H1 (cell line): Measurements from ENCODE around the gene ZNF687. TPM values are rescaled to one million over a fixed set of nuclear protein-coding genes. Genes with fewer than 3 reads are reported as not detected.

Source experiments
- CTCF ChIA-PET: fragments of 300-600 bp; sonication (Branson Sonifier 250); formaldehyde crosslinking; loops from one replicate; lab custom pipeline; 2021; ENCODE audit not compliant: partially characterized antibody; lab: Charles Lee
- POLR2A ChIA-PET: fragments of 300-600 bp; sonication (Branson Sonifier 250); formaldehyde crosslinking; loops from one replicate; lab custom pipeline; 2021; ENCODE audit warnings: inconsistent platforms; ENCODE audit not compliant: partially characterized antibody; lab: Charles Lee
- DNase-seq, 2 experiments: peaks; one replicate each; pipeline versions ENCODE4 v3.0.0 to v3.0.0-alpha.2; 2010 to 2022; ENCODE audit warnings: low spot score in 2 of 2, low read depth in 1 of 2, mixed read lengths in 1 of 2
- FAIRE-seq: peaks from 2 replicates; lab custom pipeline; 2011; peaks lifted over from hg19 to GRCh38; lab: Jason Lieb, UNC
- H2AFZ ChIP-seq: 2 replicates; pipeline ENCODE4 v1.8.1; 2012; ENCODE audit warnings: low read length, inconsistent platforms
- H2AK5ac ChIP-seq: 2 replicates; pipeline ENCODE4 v1.6.1; 2013; ENCODE audit warnings: low read depth, low read length
- H2BK120ac ChIP-seq: replicated peaks from 2 replicates; pipeline ENCODE3; 2013; ENCODE audit warnings: low read depth, low read length, inconsistent platforms
- H2BK12ac ChIP-seq: 2 replicates; pipeline ENCODE4 v1.6.1; 2013; ENCODE audit warnings: low read depth, low read length
- H2BK15ac ChIP-seq: 2 replicates; pipeline ENCODE4 v1.6.1; 2013; ENCODE audit warnings: low read length
- H2BK20ac ChIP-seq: 2 replicates; pipeline ENCODE4 v1.6.1; 2013; ENCODE audit warnings: low read length
- H2BK5ac ChIP-seq: 2 replicates; pipeline ENCODE4 v1.6.1; 2013; ENCODE audit warnings: low read depth, low read length
- H3K14ac ChIP-seq: 2 replicates; pipeline ENCODE4 v1.6.1; 2013; ENCODE audit warnings: inconsistent platforms; ENCODE audit not compliant: insufficient read length
- H3K18ac ChIP-seq: 2 replicates; pipeline ENCODE4 v1.6.1; 2013; ENCODE audit warnings: low read length; ENCODE audit errors: extremely low read depth
- H3K23ac ChIP-seq: 2 replicates; pipeline ENCODE4 v1.6.1; 2013; ENCODE audit warnings: inconsistent platforms; ENCODE audit not compliant: insufficient read length
- H3K23me2 ChIP-seq: 2 replicates; pipeline ENCODE4 v1.6.1; 2013; ENCODE audit warnings: low read depth, low read length
- H3K27ac ChIP-seq: 2 replicates; pipeline ENCODE4 v1.6.1; 2011; ENCODE audit warnings: low read depth, low read length, inconsistent platforms
- H3K27me3 ChIP-seq, 4 experiments: replicated peaks in 1 of 4; 1 replicate in 1 of 4; 2 replicates in 3 of 4; pipeline versions ENCODE4 v1.6.1 to v1.8.1; 2011 to 2013; ENCODE audit warnings: low read length in 3 of 4, mild to moderate bottlenecking in 3 of 4, inconsistent platforms in 2 of 4, mixed read lengths in 2 of 4, moderate library complexity in 1 of 4; ENCODE audit not compliant: control insufficient read depth in 3 of 4, insufficient read depth in 3 of 4; ENCODE audit errors: extremely low read depth in 1 of 4
- H3K36me3 ChIP-seq, 4 experiments: 2 replicates each; pipeline versions ENCODE4 v1.6.1 to v1.8.1; 2011 to 2013; ENCODE audit warnings: mild to moderate bottlenecking in 4 of 4, low read length in 3 of 4, moderate library complexity in 2 of 4, control low read depth in 1 of 4, inconsistent platforms in 1 of 4; ENCODE audit not compliant: insufficient read depth in 4 of 4, control insufficient read depth in 2 of 4
- H3K4ac ChIP-seq: replicated peaks from 2 replicates; pipeline ENCODE3; 2013; ENCODE audit warnings: low read length, low read depth, mixed read lengths, inconsistent platforms; ENCODE audit not compliant: insufficient read length
- H3K4me1 ChIP-seq, 4 experiments: replicated peaks in 1 of 4; 1 replicate in 1 of 4; 2 replicates in 3 of 4; pipeline versions ENCODE4 v1.6.1 to v1.8.1; 2011 to 2013; ENCODE audit warnings: low read length in 3 of 4, inconsistent platforms in 2 of 4, mixed read lengths in 1 of 4; ENCODE audit not compliant: insufficient read depth in 4 of 4, control insufficient read depth in 3 of 4
- H3K4me2 ChIP-seq, 2 experiments: 2 replicates each; pipeline versions ENCODE4 v1.6.1 to v1.8.1; 2011 to 2013; ENCODE audit warnings: low read depth in 2 of 2, low read length in 2 of 2, control low read depth in 1 of 2, inconsistent platforms in 1 of 2, mild to moderate bottlenecking in 1 of 2; ENCODE audit not compliant: insufficient read depth in 1 of 2
- H3K4me3 ChIP-seq, 4 experiments: fragments of 200-600, 300-600 bp in 1 of 4; sonication (generic), shearing (Covaris generic), sonication (Bioruptor Twin) in 1 of 4; 2 replicates each; pipeline versions ENCODE4 v1.5.1 to v1.8.1; 2011 to 2016; ENCODE audit warnings: low read length in 4 of 4, low read depth in 3 of 4, control low read depth in 2 of 4, inconsistent platforms in 2 of 4, mild to moderate bottlenecking in 2 of 4, mixed read lengths in 1 of 4, moderate library complexity in 1 of 4; ENCODE audit not compliant: insufficient read depth in 2 of 4; ENCODE audit errors: extremely low read depth in 1 of 4
- H3K56ac ChIP-seq: replicated peaks from 2 replicates; pipeline ENCODE3; 2013; ENCODE audit warnings: low read depth, mild to moderate bottlenecking, mixed read lengths, low read length, inconsistent platforms; ENCODE audit not compliant: insufficient read length
- H3K79me1 ChIP-seq: 2 replicates; pipeline ENCODE4 v1.6.1; 2013; ENCODE audit warnings: low read depth, low read length, control low read depth
- H3K79me2 ChIP-seq, 2 experiments: 2 replicates each; pipeline versions ENCODE4 v1.6.1 to v1.8.1; 2012 to 2013; ENCODE audit warnings: low read length in 2 of 2, mild to moderate bottlenecking in 2 of 2, inconsistent platforms in 1 of 2; ENCODE audit not compliant: insufficient read depth in 2 of 2, control insufficient read depth in 1 of 2
- H3K9ac ChIP-seq, 4 experiments: replicated peaks in 1 of 4; 1 replicate in 1 of 4; 2 replicates in 3 of 4; pipeline versions ENCODE4 v1.6.1 to v1.8.1; 2011 to 2013; ENCODE audit warnings: low read depth in 3 of 4, low read length in 3 of 4, control low read depth in 2 of 4, mild to moderate bottlenecking in 2 of 4, moderate library complexity in 2 of 4, inconsistent platforms in 1 of 4; ENCODE audit errors: extremely low read depth in 1 of 4
- H3K9me3 ChIP-seq, 2 experiments: 2 replicates each; pipeline versions ENCODE4 v1.6.1 to v1.8.1; 2012 to 2013; ENCODE audit warnings: mild to moderate bottlenecking in 2 of 2, moderate library complexity in 2 of 2, control low read depth in 1 of 2, inconsistent platforms in 1 of 2, low read depth in 1 of 2, low read length in 1 of 2, mixed read lengths in 1 of 2; ENCODE audit not compliant: insufficient read depth in 2 of 2
- H4K20me1 ChIP-seq, 2 experiments: replicated peaks in 1 of 2; 2 replicates each; pipeline versions ENCODE3 to v1.8.1; 2011 to 2013; ENCODE audit warnings: inconsistent platforms in 2 of 2, low read length in 2 of 2, mild to moderate bottlenecking in 1 of 2; ENCODE audit not compliant: insufficient read depth in 2 of 2, control insufficient read depth in 1 of 2
- H4K5ac ChIP-seq: 2 replicates; pipeline ENCODE4 v1.6.1; 2013; ENCODE audit warnings: low read length, low read depth, mixed read lengths, inconsistent platforms; ENCODE audit not compliant: insufficient read length
- H4K8ac ChIP-seq: 2 replicates; pipeline ENCODE4 v1.8.0; 2013; ENCODE audit warnings: mild to moderate bottlenecking, moderate library complexity, low read length, inconsistent platforms; ENCODE audit not compliant: insufficient read depth; ENCODE audit errors: extremely low read depth
- H4K91ac ChIP-seq: replicated peaks from 2 replicates; pipeline ENCODE3; 2013; ENCODE audit warnings: low read length, mixed read lengths, inconsistent platforms; ENCODE audit not compliant: insufficient read length
- ASH2L ChIP-seq: fragments of 200-600, 300-600 bp; sonication (generic); IDR thresholded peaks from one replicate; pipeline ENCODE4 v1.7.1; 2017; ENCODE audit warnings: low read length
- BCL11A ChIP-seq, 2 experiments: IDR thresholded peaks; one replicate each; pipeline ENCODE4 v1.6.1; 2011; ENCODE audit warnings: low read depth in 2 of 2, low read length in 2 of 2, mild to moderate bottlenecking in 2 of 2
- CBX8 ChIP-seq: fragments of 300-800, 300-1000 bp; sonication (generic); IDR thresholded peaks from 2 replicates; pipeline ENCODE4 v1.7.1; 2016; ENCODE audit warnings: low read depth, low read length, borderline replicate concordance
- CHD1 ChIP-seq: IDR thresholded peaks from 2 replicates; pipeline ENCODE4 v1.6.1; 2012; ENCODE audit warnings: low read depth, low read length, improper control_type of control experiment
- GTF2F1 ChIP-seq: IDR thresholded peaks from 2 replicates; pipeline ENCODE4 v1.6.1; 2012; ENCODE audit warnings: low read depth, low read length, improper control_type of control experiment, borderline replicate concordance
- POU5F1 ChIP-seq: IDR thresholded peaks from 2 replicates; pipeline ENCODE4 v1.6.1; 2011; ENCODE audit warnings: low read depth, mild to moderate bottlenecking, low read length, moderate library complexity
- RFX5 ChIP-seq: IDR thresholded peaks from 2 replicates; pipeline ENCODE4 v1.6.1; 2011; ENCODE audit warnings: low read depth, low read length, improper control_type of control experiment, borderline replicate concordance
- SP4 ChIP-seq: IDR thresholded peaks from 2 replicates; pipeline ENCODE4 v1.6.1; 2012; ENCODE audit warnings: low read length, inconsistent platforms
- TBP ChIP-seq: IDR thresholded peaks from 2 replicates; pipeline ENCODE4 v1.6.1; 2011; ENCODE audit warnings: low read depth, low read length, improper control_type of control experiment
- WGBS, 2 experiments: shearing (Covaris generic) in 1 of 2; methylation state at CpG; one replicate each; pipeline versions ENCODE4 v1.1.6 to v1.1.7; 2013 to 2015; ENCODE audit warnings: low lambda C conversion rate in 2 of 2, mixed read lengths in 2 of 2, inconsistent platforms in 1 of 2, low coverage in 1 of 2, missing lambda C conversion rate in 1 of 2; ENCODE audit not compliant: insufficient replicate concordance in 2 of 2, insufficient coverage in 1 of 2, insufficient read length in 1 of 2; ENCODE audit errors: extremely low coverage in 1 of 2, missing lambda C conversion rate in 1 of 2; 5-methylcytosine and 5-hydroxymethylcytosine counted together
- polyA plus RNA-seq, 7 experiments: library from polyadenylated mRNA; depleted of rRNA in 3 of 7; stranded (reverse) in 5 of 7; unstranded in 2 of 7; fragments of >200 nt in 5 of 7; fragments of 200-250 nt in 2 of 7; gene quantifications; 1 replicate in 5 of 7; 2 replicates in 1 of 7; 4 replicates in 1 of 7; pipeline versions ENCODE4 v1.2.1 to v1.2.3, GENCODE V29; 2011 to 2013; ENCODE audit warnings: missing spikeins in 2 of 7, mixed read lengths in 2 of 7
- total RNA-seq: library from RNA; stranded (reverse); fragmentation: NEBNext Ultra II Directional; extraction: Animal tissue kit (Norgen Biotek cat#: 25700); gene quantifications from 2 replicates; pipeline ENCODE4 v1.2.1, GENCODE V29; 2021
- TF ChIP-seq, protein P1 (sequence below): IDR thresholded peaks from 2 replicates; pipeline ENCODE4 v1.6.1; 2012; ENCODE audit warnings: inconsistent platforms

The ZNF687 gene
- total and polyA plus RNA-seq, 2 of the 8 experiments (the other 6 are each of a cell fraction or from before 2014, with no cell fraction given) = 45.9 to 69.9 TPM

DNA sequence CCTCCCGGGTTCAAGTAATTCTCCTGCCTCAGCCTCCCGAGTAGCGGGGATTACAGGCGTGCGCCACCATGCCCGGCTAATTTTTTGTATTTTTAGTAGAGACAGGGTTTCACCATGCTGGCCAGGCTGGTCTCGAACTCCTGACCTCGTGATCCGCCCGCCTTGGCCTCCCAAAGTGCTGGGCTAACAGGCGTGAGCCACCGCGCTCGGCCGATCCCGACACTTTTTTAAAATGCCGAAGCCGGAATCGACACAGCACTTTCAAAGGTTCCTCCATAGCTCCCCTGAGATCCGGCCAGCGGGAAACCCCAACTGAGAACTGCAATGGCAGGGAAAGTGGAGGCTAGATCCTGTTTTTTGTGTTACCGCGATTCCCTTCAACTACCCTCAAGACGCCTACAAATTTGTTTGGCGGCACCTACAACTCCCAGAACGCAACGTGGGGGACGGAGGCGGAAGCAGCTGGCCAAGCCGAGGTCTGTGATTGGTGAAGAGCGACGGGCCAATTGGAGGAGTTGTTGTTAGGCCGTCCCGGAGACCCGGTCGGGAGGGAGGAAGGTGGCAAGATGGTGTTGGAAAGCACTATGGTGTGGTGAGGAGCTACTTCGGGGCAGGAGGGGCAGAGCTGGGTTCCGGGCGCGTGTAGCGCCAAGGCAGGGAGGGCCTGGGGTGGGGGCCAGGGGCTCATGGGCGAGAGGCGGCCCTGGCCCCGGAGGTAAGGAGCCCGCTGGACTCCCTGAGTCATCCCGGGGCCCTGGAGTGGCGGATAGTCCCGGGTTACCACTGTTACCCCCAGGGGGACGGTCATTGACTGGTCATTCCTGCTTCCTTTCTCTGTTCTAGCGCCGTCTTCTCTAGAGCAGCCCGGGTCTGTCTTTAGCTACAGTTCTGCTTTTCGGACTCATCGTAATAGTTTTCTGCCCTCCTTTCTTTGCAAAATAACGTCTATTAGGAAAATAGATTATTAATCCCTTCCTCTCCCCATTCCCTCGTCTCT, 27.6 kb upstream of the ZNF687 start, which contains the start of gene PSMD4:
Gene PSMD4, plus strand, starts transcription at position 518 of the 997 bp plus-strand sequence. Its CDS starts 49 bp downstream, at position 567.
- H3K9ac ChIP-seq = peak within 1 kb of the TSS; percentile 82 to 92 (median 84)
- H3K18ac ChIP-seq = no peak within 1 kb of the TSS
- no peak within 1 kb of the TSS for H3K23ac ChIP-seq
- H3K79me2 ChIP-seq = peaks cover 12 to 46% of the 10 kb centered on the region in 2 experiments; a peak in 3 of 4 replicates
- peak within 1 kb of the TSS; percentile 72 to 75 for H3K4me2 ChIP-seq
- peak within 1 kb of the TSS; percentile 67 for H2BK5ac ChIP-seq
- H3K27ac ChIP-seq = peak within 1 kb of the TSS; percentile 80
- no peak within 1 kb of the TSS for H2BK15ac ChIP-seq
- H3K27me3 ChIP-seq = no peaks in the 10 kb centered on the region
- H3K4me3 ChIP-seq = peak within 1 kb of the TSS; percentile 67 to 92 (median 82)
- FAIRE-seq (peak; percentile 77), DNase-seq (peak; percentile 94 to 95)
- no peaks in the 10 kb centered on the region for H3K9me3 ChIP-seq
- H2BK20ac ChIP-seq = no peak within 1 kb of the TSS
- peaks cover 0 to 7% (median 5%) of the 10 kb centered on the region in 4 experiments; a peak in 5 of 8 replicates for H3K36me3 ChIP-seq
- no peak within 1 kb of the TSS for H2BK12ac ChIP-seq
- no peak within 1 kb of the TSS for H3K4ac ChIP-seq
- H3K14ac ChIP-seq = no peak within 1 kb of the TSS
- H4K8ac ChIP-seq = peak within 1 kb of the TSS; percentile 96
- peak within 1 kb of the TSS; percentile 65; the same call in 1 of the 2 replicates for H2AK5ac ChIP-seq
- no peak within 1 kb of the TSS for H4K5ac ChIP-seq
- H3K23me2 ChIP-seq = peaks cover 6% of the 10 kb centered on the region
- peak within 1 kb of the TSS; percentile 72 for H3K56ac ChIP-seq
- ChIA-PET POLR2A (interaction anchor here (0.6 to 2.9 kb wide), 20 partner anchors 9 to 706 kb away, joined by 3 to 12 read pairs (median 5); partner anchors contain the start of genes C1orf56, LYSMD1, RFX5 and TUFT1), CTCF (interaction anchor here (0.8 to 1.3 kb wide), 3 partner anchors 27 to 248 kb away, joined by 3 read pairs; partner anchors contain the start of genes MINDY1 and ZNF687)
- H3K79me1 ChIP-seq = no peaks in the 10 kb centered on the region; the same call in 1 of the 2 replicates
- no peaks in the 10 kb centered on the region for H4K20me1 ChIP-seq
- peaks cover 0 to 1% (median 0%) of the 10 kb centered on the region in 4 experiments; a peak in 1 of 7 replicates for H3K4me1 ChIP-seq
- H2BK120ac ChIP-seq = no peak within 1 kb of the TSS
- H4K91ac ChIP-seq = no peak within 1 kb of the TSS
- 41% methylated on average over 45 of the region's 56 CpGs; no CpG with 5 or more reads in 1 of the 2 experiments for WGBS, 2 experiments
- peak within 1 kb of the TSS; percentile 3; the same call in 1 of the 2 replicates for H2AFZ ChIP-seq
- TF ChIP-seq, protein P1, sequence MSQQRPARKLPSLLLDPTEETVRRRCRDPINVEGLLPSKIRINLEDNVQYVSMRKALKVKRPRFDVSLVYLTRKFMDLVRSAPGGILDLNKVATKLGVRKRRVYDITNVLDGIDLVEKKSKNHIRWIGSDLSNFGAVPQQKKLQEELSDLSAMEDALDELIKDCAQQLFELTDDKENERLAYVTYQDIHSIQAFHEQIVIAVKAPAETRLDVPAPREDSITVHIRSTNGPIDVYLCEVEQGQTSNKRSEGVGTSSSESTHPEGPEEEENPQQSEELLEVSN = peak; percentile 56; the same call in 1 of the 2 replicates
- TF ChIP-seq CBX8 = no peak
- no peak for TF ChIP-seq CHD1
- TF ChIP-seq RFX5 = 0 out of 2 replicates have a peak, but pooled peaks have one; percentile 11
- no peak for TF ChIP-seq BCL11A (IDR thresholded peaks at IDR 0.05; ENCODE audit: low read depth in 2 of 2, low read length in 2 of 2)
- peak; percentile 39 for TF ChIP-seq ASH2L
- no peak for TF ChIP-seq GTF2F1
- TF ChIP-seq POU5F1 = no peak
- no peak; the same call in 1 of the 2 replicates for TF ChIP-seq SP4
- peak; percentile 87 for TF ChIP-seq TBP
